Globus pallidus (tissue), 1 donor: Measurements from ENCODE around the gene LARP1.
"Not testable (repeated sequence)": the region's sequence is repeated elsewhere in the genome, so short reads cannot be mapped to it uniquely, and the experiment has no call there.

ENCODE experiments used
- DNase-seq: peaks from one replicate; pipeline ENCODE4 v3.0.0-alpha.2; 2015; ENCODE audit warnings: low spot score

Gene LARP1

DNA sequence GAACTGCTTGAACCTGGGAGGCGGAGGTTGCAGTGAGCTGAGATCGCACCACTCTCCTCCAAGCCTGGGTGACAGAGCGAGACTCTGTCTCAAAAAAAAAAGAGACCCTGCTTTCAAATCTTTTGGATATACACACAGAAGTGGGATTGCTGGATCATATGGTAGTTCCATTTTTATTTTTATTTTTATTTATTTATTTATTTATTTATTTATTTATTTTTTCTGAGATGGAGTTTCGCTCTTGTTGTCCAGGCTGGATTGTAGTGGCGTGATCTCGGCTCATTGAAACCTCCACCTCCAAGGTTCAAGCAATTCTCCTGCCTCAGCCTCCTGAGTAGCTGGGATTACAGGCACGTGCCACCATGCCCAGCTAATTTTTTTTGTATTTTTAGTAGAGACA is 19.8 kb upstream of the LARP1 start:
- DNase-seq, result not testable (repeated sequence)

DNA sequence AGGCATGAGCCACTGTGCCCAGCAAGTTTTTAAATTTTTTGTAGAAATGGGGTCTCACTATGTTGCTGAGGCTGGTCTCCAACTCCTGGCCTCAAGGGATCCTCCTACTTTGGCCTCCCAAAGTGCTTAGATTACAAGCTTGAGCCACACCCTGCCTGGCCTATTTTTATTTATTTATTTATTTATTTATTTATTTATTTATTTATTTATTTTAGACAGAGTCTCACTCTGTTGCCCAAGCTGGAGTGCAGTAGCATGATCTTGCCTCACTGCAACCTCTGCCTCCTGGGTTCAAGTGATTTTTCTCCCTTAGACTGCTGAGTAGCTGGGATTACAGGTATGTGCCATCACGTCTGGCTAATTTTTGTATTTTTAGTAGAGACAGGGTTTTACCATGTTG is 18.8 kb upstream of the LARP1 start:
- not testable (repeated sequence) for DNase-seq

DNA sequence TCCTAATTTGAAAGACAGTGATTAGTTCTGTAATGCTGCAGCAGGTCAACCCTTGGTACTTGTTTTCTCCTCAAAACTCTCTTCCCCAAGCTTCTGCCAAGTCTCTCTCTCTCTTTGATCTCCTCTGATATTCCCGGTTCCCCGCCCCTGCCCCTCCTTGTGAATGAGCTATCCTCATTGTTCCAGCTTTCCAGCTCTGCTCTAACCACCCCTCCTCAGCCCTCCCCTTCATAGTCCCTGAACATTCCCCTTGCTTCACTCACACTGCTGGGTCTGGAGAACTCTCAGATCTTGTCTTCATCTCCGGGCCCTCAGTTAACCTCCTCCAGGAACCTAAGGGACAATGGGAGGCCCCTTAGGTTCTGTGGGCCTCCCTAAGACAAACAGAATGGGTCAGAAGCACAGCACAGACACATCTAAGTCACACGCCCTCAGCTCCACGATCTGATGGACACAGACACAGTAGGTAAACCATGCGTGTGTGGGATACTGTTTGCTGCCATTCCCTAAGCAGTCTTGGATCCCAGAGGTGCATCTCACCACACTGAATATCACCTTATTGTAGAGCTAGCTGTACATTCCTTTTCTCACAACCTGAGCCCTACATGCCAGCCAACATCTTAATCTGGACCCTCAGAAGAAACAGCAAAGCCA is 17.4 kb upstream of the LARP1 start:
- no peak for DNase-seq

DNA sequence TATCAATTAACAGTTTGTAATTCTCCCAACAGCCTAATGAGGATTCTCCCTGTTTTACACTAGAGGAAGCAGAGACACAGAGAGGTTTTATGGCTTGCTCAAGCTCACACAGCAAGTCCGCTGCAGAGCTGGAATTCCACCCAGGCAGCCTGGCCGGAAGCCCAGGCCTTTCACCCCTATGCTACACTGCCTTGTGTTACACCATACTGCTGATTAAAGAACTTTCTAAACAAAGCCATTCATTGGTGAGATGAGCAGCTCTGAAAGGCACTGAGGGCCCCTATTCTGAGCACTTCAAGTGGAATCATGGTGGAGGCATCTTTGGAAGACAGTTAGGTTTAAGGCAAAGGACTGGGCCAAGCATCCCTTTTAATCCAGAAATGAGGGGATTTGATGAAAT is 14.7 kb upstream of the LARP1 start:
- peak; percentile 67 for DNase-seq

DNA sequence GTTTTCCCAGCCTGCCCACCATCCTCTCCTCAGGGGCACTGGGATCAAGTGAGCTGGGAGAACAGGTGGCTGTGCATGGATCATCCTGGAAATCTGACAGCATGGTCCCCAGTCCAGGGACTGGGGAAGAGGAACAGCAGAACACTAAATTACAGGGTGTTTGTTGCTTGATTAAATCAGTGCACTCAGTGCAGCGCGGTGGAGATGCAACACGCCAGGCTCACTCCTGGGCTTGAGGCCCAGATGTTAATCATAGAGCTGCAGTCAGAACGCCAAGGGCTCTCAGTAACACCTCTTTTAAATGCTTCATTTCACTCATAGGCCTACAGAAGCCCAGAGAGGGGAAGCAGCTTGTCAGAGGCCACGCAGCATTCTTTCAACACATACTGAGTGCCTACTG is 14.2 kb upstream of the LARP1 start:
- peak; percentile 38 for DNase-seq

DNA sequence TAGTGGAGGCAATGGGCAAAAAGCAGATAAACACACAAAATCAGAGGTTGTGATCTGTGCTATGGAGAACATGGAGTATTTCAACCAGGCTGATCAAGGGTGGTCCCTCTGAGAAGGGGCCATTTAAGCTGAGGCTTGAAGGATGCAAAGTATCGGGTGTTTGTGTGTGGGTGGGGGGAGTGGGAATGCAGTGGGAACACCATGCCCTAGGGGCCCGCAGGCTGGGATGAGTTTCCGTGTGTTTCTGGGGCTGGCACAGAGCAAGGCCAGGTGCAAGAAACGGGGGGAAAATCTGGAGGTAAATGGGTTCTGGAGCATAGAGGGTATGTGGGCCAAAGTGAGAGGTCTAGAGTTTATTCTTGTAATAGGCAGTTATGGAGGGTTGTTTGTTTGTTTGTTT is 13.8 kb upstream of the LARP1 start:
- no peak for DNase-seq

DNA sequence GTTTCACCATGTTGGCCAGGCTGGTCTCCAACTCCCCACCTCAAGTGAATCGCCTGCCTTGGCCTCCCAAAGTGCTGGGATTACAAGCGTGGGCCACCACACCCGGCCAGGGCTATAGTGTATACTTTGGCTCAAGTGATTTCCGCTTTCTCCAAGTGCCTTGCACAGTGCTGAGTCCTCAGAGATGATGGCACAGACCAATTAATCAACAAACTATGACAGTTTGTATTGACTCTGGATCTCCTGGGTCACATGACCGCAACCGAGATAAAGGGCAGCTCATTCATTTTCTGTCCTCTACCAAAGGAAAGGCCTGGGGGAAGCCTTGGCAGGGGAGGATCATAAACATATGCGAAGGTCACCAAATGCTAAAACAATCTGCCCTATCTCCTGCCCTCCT is 11.4 kb upstream of the LARP1 start:
- DNase-seq, result no peak

DNA sequence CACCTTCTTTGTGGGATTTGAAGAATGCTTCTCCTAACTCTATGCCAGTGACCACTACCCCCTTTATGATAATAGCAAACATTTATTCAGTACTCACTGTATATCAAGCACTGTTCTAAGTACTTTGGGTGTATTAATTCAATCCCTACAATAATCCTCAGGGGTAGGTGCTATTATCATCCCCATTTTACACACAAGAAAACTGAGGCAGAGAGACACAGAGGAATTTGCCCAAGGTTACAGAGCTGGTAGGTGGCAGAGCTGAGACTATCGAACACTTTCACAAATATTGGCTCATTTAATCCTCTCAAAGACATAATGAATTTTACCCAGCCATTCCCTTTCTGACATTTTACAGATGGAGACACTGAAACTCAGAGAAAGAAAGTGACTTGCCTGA is 9.8 kb upstream of the LARP1 start:
- DNase-seq, result no peak

DNA sequence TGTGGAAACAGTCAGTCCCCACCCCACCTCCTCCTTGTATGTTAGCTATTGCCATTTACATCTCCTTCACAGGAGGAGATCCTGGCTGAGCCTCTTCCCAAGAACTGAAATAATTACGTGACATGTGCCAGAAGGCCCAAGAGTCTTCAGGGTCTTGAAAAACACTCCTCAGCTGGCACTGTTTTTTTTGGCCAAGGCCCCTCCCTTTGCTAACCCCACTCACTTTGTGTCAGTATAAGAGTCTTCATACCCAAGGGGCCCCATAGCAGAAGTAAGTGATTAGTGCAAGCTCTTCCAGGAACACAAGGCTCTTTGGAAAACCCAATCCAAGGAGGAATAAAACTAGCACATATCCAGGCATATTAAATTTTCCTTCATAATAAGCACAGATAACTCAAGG is 5.7 kb upstream of the LARP1 start:
- no peak for DNase-seq

DNA sequence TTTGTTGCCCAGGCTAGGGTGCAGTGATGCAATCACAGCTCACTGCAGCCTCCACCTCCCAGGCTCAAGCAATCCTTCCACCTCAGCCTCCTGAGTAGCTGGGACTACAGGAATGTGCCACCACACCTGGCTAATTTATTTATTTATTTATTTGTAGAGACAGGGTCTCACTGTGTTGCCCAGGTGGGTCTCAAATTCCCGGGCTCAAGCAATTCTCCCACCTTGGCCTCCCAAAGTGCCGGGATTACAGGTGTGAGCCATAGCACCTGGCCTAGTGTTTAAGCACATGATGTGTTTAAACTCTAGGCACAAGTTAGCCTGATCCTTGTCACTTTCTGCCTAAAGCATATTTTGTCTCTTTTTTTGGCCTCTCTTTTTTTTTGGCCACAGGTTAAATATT is 4.5 kb upstream of the LARP1 start:
- not testable (repeated sequence) for DNase-seq

DNA sequence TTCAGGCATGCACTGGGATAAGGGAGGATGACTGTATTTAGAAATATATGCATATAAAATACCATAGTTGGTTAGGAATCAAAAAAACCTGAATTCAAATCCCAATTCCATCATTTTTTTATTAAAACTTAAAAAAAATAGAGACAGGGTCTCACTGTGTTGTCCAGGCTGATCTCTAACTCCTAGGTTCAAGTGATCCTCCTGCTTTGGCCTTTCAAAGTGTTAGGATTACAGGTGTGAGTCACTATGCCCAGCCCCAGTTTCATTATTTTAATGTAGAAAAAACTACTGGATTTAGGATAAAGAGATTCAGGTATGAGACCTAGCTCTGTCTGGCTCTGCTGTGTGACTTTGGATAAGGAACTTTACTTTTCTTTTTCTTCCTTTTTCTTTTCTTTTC is 3.3 kb upstream of the LARP1 start:
- no peak for DNase-seq

DNA sequence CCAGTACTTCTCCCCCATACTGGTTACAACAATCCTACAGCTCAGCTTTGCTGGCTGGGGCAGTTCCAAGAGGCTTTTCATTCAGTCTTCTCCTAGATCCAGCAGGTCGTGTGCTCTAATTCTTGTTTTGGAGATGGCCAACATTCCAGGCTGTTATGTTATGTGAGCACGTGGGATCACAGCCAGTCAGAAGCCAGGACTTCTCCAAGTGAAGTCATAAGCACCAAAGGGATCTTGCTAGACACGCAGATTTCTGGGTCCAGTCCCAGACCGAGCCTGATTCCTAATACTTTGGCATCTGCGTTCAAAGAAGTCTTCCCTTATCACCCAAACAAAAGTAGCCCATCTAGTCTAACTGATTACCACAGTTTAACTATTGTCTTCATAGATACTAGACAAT is 1.4 kb upstream of the LARP1 start:
- DNase-seq, result peak; percentile 35

DNA sequence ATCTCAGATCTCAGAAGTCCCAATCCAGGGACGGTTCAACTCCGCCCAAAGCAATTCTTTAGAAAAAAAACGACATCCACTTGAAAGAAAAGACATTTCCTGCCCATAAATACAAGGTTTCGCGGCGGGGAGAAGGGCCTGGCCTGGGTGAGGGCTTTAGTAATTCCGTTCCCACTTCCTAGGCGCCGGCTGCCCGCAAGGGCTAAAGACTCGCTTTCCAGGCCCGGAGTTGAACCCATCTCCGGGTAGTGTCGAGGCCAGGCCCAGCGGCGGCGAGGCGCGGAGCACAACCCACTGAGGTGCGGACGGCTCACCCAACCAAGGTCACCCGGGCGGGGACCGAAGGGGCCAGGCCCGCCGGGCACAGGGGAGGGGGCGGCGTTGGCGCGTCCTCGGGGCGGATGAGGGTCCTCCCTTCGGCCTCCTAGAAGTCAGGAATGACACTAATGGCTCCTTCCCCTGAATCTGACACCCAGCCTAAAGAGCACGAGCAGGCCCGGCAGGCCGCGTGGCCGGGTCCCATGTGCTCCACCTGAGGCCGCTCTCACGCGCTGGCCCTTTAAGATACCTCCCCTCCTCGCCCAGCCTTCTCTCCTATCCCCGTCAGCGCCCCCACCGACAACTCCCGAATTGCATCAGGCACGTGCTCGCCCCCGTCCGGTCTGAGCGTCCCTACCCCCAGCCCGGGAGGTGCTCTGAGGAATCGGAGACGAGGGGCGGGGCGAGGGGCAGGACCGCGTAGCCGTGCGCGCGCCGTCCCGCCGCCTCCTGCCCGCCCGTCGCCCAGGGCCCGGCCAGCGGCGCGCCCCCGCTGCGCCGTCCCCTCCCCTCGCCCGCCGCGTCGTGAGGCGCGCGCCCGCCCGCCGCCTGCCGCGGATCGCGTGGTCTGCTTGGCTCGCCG is 467 bp upstream of the LARP1 start:
- DNase-seq, result peak; percentile 99

DNA sequence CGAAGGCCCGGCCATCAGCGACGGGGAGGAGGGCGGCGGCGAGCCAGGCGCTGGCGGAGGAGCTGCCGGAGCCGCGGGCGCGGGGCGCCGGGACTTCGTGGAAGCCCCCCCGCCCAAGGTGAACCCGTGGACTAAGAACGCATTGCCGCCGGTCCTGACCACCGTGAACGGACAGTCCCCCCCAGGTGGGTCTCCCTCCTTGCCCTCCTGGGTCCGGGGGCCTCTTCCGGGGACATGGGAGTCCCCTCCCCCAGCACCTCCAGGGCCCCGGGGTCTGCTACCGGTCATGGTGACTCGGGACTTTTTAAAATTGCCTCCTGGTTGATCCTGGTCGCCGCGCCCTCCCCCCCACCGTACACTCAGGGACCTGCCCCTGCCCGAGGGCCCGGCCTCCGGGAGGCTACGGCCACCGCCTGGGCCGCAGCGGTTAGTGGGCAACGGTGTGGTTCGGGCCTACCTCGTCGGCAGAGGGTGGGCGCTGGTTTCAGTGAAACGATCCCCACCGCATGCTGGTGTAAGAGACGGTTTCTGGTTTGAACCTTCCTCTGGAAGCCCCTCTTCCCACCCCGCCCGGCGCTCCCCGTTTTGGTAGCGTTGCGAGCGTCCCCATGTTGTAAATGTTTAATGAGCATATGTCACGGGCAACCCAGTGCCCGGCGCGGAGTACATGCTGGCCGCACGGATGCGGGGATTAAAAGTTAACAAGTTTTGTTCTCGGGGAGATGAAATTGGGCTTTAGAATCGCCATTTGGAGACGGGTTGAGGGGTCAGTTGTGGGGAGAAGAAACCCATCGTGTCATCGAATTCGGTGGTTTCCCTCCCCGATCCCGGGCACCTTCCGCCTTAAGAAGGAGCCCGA is 1.1 kb downstream of the LARP1 start:
- peak; percentile 22 for DNase-seq

DNA sequence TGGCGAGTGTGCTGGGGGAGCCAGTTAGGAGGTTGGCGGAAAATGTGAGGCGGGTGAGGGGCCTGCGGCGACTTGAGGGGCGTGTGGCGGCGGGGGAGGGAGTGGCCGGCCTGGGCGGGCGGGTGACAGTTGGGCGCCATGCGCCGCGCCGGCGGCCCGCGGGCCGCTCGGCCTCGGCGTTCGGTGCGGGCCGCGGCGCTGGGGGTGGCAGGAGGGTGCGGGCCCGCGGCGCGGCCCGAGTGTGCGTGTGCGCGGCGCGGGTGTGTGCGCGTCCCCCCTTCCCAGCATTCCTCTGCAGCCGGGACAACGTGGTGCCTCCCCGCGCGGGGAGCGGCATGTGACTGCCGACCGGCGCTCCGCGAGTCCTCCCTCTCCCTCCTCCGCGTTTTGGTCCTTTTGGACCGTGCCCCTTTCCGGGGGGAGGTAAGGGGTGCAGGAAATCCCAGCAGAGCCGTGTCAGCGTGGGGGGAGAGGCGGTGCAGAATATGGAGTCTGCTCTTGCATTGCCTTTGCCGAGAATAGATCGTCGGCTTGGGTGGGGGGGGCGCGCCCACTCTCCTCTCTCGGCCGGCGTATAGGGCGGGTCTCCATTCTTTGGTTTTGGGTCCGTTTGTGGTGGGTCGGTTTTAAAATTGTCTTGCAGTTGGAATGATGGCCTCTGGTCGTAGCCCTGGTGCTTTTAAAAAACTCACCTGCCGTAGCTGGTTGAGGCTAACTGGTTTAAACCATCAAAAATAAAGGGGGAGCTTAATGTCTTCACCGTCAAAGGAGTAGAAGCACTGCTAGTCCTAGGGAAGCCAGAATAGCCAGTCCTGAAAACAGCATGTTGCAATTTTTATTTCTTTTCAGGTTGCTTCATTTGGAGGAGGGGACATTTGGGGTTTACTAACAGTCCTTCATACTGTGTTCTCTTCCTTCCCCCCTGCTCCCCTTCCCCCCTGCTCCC is 2.0 kb downstream of the LARP1 start:
- peak; percentile 75 for DNase-seq

DNA sequence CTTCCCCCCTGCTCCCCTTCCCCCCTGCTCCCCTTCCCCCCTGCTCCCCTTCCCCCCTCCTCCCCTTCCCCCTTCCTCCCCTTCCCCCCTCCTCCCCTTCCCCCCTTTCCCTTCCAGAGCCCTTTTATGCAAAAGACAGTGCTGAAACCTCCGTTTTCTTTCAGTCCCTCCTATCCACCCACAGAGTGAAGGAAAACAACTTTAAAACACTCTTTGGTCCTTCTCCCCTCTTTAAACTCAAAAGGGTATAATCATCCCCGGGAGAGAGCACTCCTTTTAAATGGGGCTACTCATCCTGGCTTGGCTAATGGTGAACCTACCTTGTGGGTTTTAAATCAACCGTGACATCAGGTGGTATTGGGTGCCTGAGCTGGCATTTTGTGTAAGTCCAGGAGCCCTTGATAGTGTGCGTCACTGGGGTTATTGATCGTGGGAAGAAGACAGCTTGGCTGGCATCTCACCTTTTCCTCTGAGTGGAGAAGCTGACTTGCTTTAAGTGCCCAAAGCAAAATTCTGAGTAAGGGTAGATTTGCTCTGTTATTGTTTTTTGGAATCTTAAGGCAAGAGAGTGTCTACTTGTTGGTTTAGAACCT is 2.7 kb downstream of the LARP1 start:
- no peak for DNase-seq

DNA sequence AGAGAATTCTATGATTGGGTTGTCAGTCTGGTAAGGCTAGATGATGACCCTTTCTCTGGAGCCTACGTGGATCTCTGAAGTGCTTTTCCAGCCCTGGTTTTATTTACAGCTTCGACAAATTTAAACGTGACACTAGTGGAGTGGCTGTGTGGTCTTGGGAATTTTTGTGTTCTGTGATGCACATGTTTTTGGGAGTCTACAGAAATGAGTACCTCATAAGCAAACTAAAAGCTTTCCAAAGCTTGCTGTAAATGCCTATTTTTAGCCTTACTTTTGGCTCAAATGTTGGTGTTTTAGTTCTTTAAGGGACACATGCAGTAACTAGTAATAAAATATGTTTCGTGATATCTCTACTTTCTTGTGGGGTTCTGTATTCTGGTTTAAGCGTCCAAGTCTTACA is 3.3 kb downstream of the LARP1 start:
- no peak for DNase-seq

DNA sequence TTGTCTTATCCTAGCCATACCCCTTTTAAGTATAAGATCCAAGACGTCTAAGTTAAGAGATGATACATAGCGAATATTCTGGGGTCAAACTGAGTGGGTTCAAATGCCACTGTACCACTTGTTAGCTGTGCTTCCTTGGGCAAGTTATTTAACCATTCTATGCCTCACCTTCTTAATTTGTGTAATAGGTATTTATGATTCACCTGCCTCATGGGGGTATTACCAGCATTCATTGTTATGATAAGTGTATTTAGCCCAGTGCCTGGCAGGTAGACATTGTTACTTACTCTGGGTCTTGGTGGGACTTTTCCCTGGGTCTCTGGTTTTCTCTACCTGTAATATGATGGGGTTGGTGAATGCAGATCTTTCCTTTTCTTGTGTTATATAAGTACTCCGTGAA is 3.8 kb downstream of the LARP1 start:
- DNase-seq, result no peak

DNA sequence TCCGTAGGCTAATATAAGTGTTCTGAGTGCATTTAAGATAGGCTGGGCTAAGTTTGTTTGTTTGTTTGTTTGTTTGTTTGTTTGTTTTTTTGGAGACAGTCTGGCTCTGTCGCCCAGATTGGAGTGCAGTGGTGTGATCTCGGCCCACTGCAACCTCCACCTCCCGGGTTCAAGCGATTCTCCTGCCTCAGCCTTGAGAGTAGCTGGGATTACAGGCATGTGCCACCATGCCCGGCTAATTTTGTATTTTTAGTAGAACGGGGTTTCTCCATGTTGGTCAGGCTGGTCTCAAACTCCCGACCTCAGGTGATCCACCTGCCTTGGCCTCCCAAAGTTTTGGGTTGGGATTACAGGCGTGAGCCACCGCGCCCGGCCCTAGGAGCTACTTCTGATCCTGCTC is 4.7 kb downstream of the LARP1 start:
- DNase-seq, result not testable (repeated sequence)

DNA sequence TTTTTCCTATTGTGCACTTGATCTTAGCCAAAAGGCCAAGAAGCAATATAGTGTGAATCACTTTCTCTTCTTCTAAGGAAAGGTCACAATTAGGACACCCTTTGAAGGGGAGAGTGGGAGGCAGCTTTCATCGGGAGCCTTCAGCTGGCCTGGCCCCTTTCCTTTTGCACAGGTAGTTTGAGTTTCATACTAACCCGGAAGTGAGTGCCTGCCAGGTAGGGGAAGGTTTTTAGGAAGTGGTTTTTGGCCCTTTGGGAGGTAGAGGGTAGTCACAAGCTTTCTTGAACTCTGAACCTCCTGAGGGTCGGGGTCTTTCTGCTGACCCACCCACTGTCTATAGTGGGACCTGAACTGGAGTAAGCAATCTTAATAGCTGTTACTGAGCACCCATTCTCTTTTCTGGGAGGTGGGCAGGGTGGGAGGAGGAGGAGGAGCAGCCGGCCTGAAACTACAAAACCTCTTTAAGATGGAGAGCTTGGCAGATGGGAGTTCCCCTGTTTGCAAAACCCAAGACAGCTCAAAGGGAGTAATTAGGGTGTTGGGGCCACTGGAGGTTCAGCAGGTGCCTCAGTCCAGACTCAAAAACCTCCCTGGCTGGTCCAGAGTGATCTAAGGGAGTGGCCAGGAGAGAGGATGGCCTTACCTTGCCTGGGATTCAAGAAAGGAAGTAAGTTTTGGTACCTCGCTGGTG is 6.0 kb downstream of the LARP1 start:
- DNase-seq, result no peak

DNA sequence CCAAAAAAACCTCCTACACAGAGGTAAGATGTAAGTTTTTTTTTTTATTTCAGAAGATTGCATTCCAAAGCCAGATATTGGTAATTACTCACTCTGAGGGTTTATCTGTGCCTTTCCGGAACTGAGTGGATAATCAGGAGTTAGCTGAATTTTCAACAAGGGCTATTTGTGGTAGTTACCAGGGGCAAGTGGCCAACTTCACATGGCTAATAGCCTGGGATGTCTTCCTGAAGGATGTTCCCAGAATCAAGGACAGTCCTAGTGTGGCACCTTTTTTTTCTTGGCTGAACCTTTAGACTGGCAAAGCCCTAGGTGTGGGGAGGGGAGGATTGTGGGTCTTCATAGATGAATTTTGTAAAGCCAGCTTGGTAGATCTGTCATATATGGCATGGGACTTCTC is 7.1 kb downstream of the LARP1 start:
- DNase-seq, result no peak
